ENCODE data around the gene PPARA. TPM values are rescaled to one million over a fixed set of nuclear protein-coding genes. Genes with fewer than 3 reads are reported as not detected.
"Not testable (repeated sequence)": the region's sequence is repeated elsewhere in the genome, so short reads cannot be mapped to it uniquely, and the experiment has no call there.

Gene PPARA
- total RNA-seq, 2 donors from 2014 or later: 15.4 to 18.6 TPM

DNA sequence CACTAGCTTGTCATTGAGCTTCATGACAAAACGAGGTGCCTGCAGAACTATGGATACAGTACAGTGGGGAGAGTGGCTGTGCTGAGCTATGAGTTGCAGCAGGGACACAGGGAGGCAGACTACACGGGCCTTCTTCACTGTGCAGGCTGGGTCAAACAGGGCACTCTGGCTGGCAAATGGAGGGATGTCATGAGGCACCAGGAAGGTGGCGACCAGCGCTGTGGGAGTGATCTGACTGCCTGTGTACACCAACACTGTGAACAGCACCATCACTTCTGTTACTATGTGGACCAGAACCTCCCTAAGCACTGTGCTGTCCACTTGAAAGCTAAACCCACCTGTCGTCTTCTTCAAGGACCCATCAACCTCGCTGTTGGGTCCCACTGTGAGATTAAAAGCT, 109.7 kb downstream of the PPARA start:
- H3K4me1 Mint-ChIP-seq: no peaks in the 10 kb centered on the region
- H3K36me3 Mint-ChIP-seq (ENCODE audit: low read depth): peaks cover 10% of the 10 kb centered on the region
- Histone ChIP-seq H3K36me3 (ENCODE audit: control insufficient read depth, insufficient read depth, low read length) (no peaks in the 10 kb centered on the region), H3K27ac (ENCODE audit: low read depth, low read length) (no peak overlapping the region), H3K4me1 (ENCODE audit: control insufficient read depth, insufficient read depth, low read length) (no peaks in the 10 kb centered on the region), H3K4me3 (ENCODE audit: low read length) (no peak overlapping the region), H3K9ac (ENCODE audit: extremely low read depth, low read length, poor library complexity, severe bottlenecking) (no peak overlapping the region), H3K27me3 (ENCODE audit: control insufficient read depth, insufficient read depth, low read length, poor library complexity, severe bottlenecking) (peaks cover 74% of the 10 kb centered on the region), H3K9me3 (ENCODE audit: control insufficient read depth, low read length) (peaks cover 16% of the 10 kb centered on the region)
- WGBS, 2 experiments (ENCODE audit: insufficient coverage in 1 of 2, insufficient read length in 1 of 2): 81% methylated on average over 4 to 6 of the region's 6 CpGs
- DNase-seq: no peak
- no peak overlapping the region for H3K4me3 Mint-ChIP-seq
- peaks cover 30% of the 10 kb centered on the region for H3K9me3 Mint-ChIP-seq
- no peak overlapping the region for H3K27ac Mint-ChIP-seq
- H3K27me3 Mint-ChIP-seq (ENCODE audit: insufficient read depth): peaks cover 81% of the 10 kb centered on the region
- TF ChIP-seq, protein P1, sequence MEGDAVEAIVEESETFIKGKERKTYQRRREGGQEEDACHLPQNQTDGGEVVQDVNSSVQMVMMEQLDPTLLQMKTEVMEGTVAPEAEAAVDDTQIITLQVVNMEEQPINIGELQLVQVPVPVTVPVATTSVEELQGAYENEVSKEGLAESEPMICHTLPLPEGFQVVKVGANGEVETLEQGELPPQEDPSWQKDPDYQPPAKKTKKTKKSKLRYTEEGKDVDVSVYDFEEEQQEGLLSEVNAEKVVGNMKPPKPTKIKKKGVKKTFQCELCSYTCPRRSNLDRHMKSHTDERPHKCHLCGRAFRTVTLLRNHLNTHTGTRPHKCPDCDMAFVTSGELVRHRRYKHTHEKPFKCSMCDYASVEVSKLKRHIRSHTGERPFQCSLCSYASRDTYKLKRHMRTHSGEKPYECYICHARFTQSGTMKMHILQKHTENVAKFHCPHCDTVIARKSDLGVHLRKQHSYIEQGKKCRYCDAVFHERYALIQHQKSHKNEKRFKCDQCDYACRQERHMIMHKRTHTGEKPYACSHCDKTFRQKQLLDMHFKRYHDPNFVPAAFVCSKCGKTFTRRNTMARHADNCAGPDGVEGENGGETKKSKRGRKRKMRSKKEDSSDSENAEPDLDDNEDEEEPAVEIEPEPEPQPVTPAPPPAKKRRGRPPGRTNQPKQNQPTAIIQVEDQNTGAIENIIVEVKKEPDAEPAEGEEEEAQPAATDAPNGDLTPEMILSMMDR (conservative IDR thresholded peaks at IDR 0.05): no peak

DNA sequence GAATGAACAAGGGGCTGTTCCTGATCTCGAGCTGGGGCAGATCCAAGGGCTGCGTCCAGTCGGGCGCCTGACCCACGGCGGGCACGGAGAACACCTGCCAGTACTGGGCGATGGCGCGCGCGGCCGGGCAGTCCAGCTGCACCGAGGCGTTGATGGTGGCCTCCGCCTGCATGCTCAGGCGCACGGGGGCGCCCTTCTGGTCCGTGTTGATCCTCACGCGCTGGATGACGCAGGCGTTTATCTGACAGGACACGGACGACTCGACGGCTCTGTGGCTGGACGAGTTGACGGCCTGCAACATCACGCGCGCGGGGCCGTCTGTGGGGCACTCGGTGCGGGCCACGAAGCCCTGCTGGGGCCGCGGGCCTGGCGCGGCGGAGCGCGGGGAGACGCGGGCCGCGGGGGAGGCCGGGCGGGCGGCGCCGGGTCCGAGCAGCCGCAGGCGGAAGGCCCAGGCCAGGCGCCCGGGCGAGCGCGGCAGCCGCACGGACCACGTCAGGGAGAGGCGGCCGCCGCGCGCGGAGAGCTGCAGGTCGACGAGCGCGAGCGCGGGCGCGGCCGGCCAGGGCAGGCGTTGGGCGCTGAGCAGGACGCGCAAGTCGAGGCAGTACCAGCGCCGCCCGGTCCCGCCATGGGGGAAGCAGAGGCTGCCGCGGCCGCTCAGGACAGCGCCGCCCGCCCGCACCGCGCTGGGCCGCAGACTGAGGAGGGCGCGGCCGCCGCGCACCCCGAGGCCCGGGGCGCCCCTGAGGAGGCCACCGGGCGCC, 112.3 kb downstream of the PPARA start:
- WGBS, 2 experiments (ENCODE audit: insufficient coverage in 1 of 2, insufficient read length in 1 of 2): 16 to 20% methylated on average over 23 to 109 of the region's 109 CpGs
- no peak overlapping the region for H3K27ac Mint-ChIP-seq
- H3K36me3 Mint-ChIP-seq (ENCODE audit: low read depth): peaks cover 10% of the 10 kb centered on the region
- Histone ChIP-seq H3K4me3 (ENCODE audit: low read length) (no peak overlapping the region), H3K27ac (ENCODE audit: low read depth, low read length) (no peak overlapping the region), H3K9me3 (ENCODE audit: control insufficient read depth, low read length) (peaks cover 32% of the 10 kb centered on the region), H3K36me3 (ENCODE audit: control insufficient read depth, insufficient read depth, low read length) (no peaks in the 10 kb centered on the region), H3K27me3 (ENCODE audit: control insufficient read depth, insufficient read depth, low read length, poor library complexity, severe bottlenecking) (peaks cover 63% of the 10 kb centered on the region), H3K9ac (ENCODE audit: extremely low read depth, low read length, poor library complexity, severe bottlenecking) (no peak overlapping the region), H3K4me1 (ENCODE audit: control insufficient read depth, insufficient read depth, low read length) (no peaks in the 10 kb centered on the region)
- peak overlapping the region; percentile 43 for H3K4me3 Mint-ChIP-seq
- peaks cover 49% of the 10 kb centered on the region for H3K9me3 Mint-ChIP-seq
- DNase-seq: peak; percentile 91
- TF ChIP-seq, protein P1 (conservative IDR thresholded peaks at IDR 0.05): peak; percentile 70
- peaks cover 3% of the 10 kb centered on the region for H3K4me1 Mint-ChIP-seq
- H3K27me3 Mint-ChIP-seq (ENCODE audit: insufficient read depth): peaks cover 87% of the 10 kb centered on the region

DNA sequence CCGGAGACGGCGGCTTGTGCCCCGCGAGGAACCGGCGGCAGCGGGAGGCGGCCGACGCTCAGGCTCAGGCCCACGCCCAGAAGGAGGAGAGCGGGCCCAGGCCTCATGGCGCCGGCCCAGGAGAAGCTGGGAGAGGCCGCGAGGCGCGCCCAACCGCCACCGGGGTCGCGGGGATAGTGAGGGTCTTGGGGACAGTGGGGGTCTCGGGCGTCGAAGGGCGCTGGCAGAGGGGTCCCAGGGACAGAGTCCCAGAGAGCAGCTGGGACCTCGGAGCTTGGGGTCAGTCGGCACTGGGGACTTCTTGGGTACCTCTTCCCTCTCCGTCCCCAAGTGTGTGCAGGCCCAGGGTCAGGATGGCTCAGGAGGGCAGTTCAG, 112.9 kb downstream of the PPARA start, which contains the start of gene PKDREJ:
Gene PKDREJ (minus strand): TSS at position 128 of the 375 bp plus-strand sequence. CDS start 21 bp downstream, at position 107.
- TF ChIP-seq, protein P1 (conservative IDR thresholded peaks at IDR 0.05): no peak
- peaks cover 57% of the 10 kb centered on the region for H3K27me3 ChIP-seq (ENCODE audit: control insufficient read depth, insufficient read depth, low read length, poor library complexity, severe bottlenecking)
- Mint-ChIP-seq H3K9me3 (peaks cover 49% of the 10 kb centered on the region), H3K27ac (no peak within 1 kb of the TSS), H3K4me1 (peaks cover 3% of the 10 kb centered on the region), H3K4me3 (peak within 1 kb of the TSS; percentile 43), H3K36me3 (ENCODE audit: low read depth) (peaks cover 10% of the 10 kb centered on the region), H3K27me3 (ENCODE audit: insufficient read depth) (peaks cover 81% of the 10 kb centered on the region)
- no peaks in the 10 kb centered on the region for H3K36me3 ChIP-seq (ENCODE audit: control insufficient read depth, insufficient read depth, low read length)
- no peak for DNase-seq
- no peak within 1 kb of the TSS for H3K9ac ChIP-seq (ENCODE audit: extremely low read depth, low read length, poor library complexity, severe bottlenecking)
- peaks cover 32% of the 10 kb centered on the region for H3K9me3 ChIP-seq (ENCODE audit: control insufficient read depth, low read length)
- H3K27ac ChIP-seq (ENCODE audit: low read depth, low read length): no peak within 1 kb of the TSS
- no peaks in the 10 kb centered on the region for H3K4me1 ChIP-seq (ENCODE audit: control insufficient read depth, insufficient read depth, low read length)
- WGBS, 2 experiments (ENCODE audit: insufficient coverage in 1 of 2, insufficient read length in 1 of 2): 63 to 78% methylated on average over 16 to 30 of the region's 30 CpGs
- no peak within 1 kb of the TSS for H3K4me3 ChIP-seq (ENCODE audit: low read length)

DNA sequence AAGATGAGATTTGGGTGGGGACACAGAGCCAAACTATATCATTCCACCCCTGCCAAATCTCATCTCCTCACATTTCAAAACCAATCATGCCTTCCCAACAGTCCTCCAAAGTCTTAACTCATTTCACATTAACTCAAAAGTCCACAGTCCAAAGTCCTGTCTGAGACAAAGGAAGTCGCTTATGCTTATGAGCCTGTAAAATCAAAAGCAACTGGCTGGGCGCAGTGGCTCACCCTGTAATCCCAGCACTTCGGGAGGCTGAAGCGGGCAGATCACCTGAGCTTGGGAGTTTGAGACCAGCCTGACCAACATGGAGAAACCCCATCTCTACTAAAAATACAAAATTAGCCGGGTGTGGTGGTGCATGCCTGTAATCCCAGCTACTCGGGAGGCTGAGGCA, 114.2 kb downstream of the PPARA start:
- H3K27me3 ChIP-seq (ENCODE audit: control insufficient read depth, insufficient read depth, low read length, poor library complexity, severe bottlenecking): peaks cover 44% of the 10 kb centered on the region
- H3K9ac ChIP-seq (ENCODE audit: extremely low read depth, low read length, poor library complexity, severe bottlenecking); H3K27ac Mint-ChIP-seq; DNase-seq; H3K4me3 ChIP-seq (ENCODE audit: low read length); H3K4me3 Mint-ChIP-seq; H3K4me1 ChIP-seq (ENCODE audit: control insufficient read depth, insufficient read depth, low read length); H3K4me1 Mint-ChIP-seq; H3K36me3 Mint-ChIP-seq (ENCODE audit: low read depth); H3K27ac ChIP-seq (ENCODE audit: low read depth, low read length); H3K36me3 ChIP-seq (ENCODE audit: control insufficient read depth, insufficient read depth, low read length): not testable (repeated sequence)
- WGBS, 2 experiments (ENCODE audit: insufficient coverage in 1 of 2, insufficient read length in 1 of 2): 94 to 100% methylated on average over 2 to 6 of the region's 6 CpGs
- Mint-ChIP-seq H3K27me3 (ENCODE audit: insufficient read depth) (peaks cover 68% of the 10 kb centered on the region), H3K9me3 (peaks cover 49% of the 10 kb centered on the region)
- H3K9me3 ChIP-seq (ENCODE audit: control insufficient read depth, low read length): peaks cover 32% of the 10 kb centered on the region

DNA sequence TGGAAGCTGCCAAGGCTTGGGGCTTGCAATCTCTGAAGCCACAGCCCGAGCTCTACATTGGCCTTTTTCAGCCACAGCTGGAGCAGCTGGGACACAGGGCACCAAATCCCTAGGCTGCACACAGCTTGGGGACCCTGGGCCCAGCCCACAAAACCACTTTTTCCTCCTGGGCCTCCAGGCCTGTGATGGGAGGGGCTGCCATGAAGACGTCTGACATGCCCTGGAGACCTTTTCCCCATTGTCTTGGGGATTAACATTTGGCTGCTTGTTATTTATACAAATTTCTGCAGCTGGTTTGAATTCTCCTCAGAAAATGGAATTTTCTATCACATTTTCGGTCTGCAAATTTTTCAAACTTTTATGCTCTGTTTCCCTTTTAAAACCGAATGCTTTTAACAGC, 115.3 kb downstream of the PPARA start:
- not testable (repeated sequence) for H3K27ac Mint-ChIP-seq; DNase-seq; H3K4me1 ChIP-seq (ENCODE audit: control insufficient read depth, insufficient read depth, low read length); H3K36me3 ChIP-seq (ENCODE audit: control insufficient read depth, insufficient read depth, low read length); H3K4me3 ChIP-seq (ENCODE audit: low read length); H3K4me3 Mint-ChIP-seq; H3K9ac ChIP-seq (ENCODE audit: extremely low read depth, low read length, poor library complexity, severe bottlenecking); H3K27ac ChIP-seq (ENCODE audit: low read depth, low read length); H3K4me1 Mint-ChIP-seq
- Mint-ChIP-seq H3K27me3 (ENCODE audit: insufficient read depth) (peaks cover 57% of the 10 kb centered on the region), H3K9me3 (peaks cover 49% of the 10 kb centered on the region), H3K36me3 (ENCODE audit: low read depth) (peaks cover 13% of the 10 kb centered on the region)
- Histone ChIP-seq H3K27me3 (ENCODE audit: control insufficient read depth, insufficient read depth, low read length, poor library complexity, severe bottlenecking) (peaks cover 33% of the 10 kb centered on the region), H3K9me3 (ENCODE audit: control insufficient read depth, low read length) (peaks cover 32% of the 10 kb centered on the region)
- WGBS, 2 experiments (ENCODE audit: insufficient coverage in 1 of 2, insufficient read length in 1 of 2): 82 to 90% methylated on average over 3 to 4 of the region's 4 CpGs
